Measurements from ENCODE around the gene FAM174C. TPM values are rescaled to one million over a fixed set of nuclear protein-coding genes. Genes with fewer than 3 reads are reported as not detected.

FAM174C gene
- total RNA-seq, 1 donor from 2014 or later = 123 TPM

DNA sequence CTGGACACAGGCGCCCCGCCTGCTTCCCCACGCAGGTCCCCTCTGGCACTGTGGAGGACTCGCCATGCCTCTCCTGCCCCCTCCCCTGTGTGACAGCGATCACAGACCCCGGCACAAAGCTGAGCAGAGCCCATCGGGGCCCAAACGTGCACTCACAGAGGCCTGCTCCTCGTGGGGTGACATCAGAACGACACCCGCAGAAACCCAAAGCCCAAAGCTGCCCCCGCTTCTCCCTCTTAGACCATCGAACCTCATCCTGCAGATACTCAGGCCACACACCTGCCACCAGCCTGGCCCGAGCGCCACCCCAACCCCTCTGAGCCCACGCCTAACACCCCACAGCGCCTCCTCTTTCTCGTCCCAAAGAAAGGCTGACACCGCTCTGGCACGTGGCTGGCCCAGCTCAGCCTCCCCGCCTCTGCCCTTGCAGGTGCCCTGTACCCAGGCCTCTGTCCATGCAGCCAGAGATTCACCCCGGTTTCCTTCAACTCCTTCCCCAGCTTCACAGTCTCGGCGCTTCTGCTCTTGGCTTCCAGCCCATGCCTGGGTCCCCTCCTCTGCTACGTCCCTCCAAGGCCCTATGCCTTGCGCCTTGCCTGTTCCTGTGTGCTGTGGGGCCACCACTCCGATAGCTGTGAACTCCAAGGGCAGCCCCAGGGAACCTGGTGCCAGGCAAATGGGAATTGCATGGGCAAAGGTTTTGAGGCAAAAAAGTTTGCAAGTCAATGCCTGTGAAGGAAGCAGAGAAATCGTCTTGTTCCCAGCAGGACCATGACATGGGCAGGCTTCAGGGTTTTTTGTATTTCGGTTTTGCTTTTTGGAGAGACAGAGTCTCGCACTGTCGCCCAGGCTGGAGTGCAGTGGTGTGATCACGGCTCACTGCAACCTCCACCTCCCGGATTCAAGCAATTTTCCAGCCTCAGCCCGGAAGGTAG is 36.7 kb upstream of the FAM174C start:
- DNase-seq (ENCODE audit: low read depth) = no peak
- TF ChIP-seq, protein P1, sequence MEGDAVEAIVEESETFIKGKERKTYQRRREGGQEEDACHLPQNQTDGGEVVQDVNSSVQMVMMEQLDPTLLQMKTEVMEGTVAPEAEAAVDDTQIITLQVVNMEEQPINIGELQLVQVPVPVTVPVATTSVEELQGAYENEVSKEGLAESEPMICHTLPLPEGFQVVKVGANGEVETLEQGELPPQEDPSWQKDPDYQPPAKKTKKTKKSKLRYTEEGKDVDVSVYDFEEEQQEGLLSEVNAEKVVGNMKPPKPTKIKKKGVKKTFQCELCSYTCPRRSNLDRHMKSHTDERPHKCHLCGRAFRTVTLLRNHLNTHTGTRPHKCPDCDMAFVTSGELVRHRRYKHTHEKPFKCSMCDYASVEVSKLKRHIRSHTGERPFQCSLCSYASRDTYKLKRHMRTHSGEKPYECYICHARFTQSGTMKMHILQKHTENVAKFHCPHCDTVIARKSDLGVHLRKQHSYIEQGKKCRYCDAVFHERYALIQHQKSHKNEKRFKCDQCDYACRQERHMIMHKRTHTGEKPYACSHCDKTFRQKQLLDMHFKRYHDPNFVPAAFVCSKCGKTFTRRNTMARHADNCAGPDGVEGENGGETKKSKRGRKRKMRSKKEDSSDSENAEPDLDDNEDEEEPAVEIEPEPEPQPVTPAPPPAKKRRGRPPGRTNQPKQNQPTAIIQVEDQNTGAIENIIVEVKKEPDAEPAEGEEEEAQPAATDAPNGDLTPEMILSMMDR (conservative IDR thresholded peaks at IDR 0.05; ENCODE audit: low read depth, low read length) = no peak
- H3K4me3 ChIP-seq (ENCODE audit: low read depth, low read length) = peak overlapping the region; percentile 51

DNA sequence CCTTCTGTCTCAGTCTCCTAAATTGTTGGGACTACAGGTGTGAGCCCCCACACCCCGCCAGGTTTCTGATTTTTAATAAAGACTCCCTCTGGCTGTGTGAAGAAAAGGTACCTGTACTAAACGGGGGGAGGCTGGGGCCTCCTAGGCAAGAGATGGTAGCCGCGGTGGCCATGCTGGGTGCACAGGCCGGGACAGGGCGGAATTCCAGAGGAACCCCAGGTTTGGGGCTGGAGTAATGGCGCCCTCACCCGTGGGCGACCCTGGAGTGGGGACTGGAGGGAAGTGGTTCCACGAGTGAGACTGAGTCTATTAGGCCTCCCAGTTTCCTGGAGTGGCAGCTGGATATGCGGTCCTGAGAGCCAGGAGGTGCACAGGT is 35.9 kb upstream of the FAM174C start:
- TF ChIP-seq, protein P1 (conservative IDR thresholded peaks at IDR 0.05; ENCODE audit: low read depth, low read length) = no peak
- no peak for DNase-seq (ENCODE audit: low read depth)
- no peak overlapping the region for H3K4me3 ChIP-seq (ENCODE audit: low read depth, low read length)

- H3K4me3 ChIP-seq (ENCODE audit: low read depth, low read length) = peak overlapping the region; percentile 47
- no peak for DNase-seq (ENCODE audit: low read depth)
- TF ChIP-seq, protein P1 (conservative IDR thresholded peaks at IDR 0.05; ENCODE audit: low read depth, low read length) = peak; percentile 62
These were observed 35.3 kb upstream of the FAM174C start for GRCh38 chr19:1239796-1240737.

GRCh38 chr19:1240925-1241324 is 34.4 kb upstream of the FAM174C start:
- TF ChIP-seq, protein P1 (conservative IDR thresholded peaks at IDR 0.05; ENCODE audit: low read depth, low read length) = no peak
- peak overlapping the region; percentile 82 for H3K4me3 ChIP-seq (ENCODE audit: low read depth, low read length)
- no peak for DNase-seq (ENCODE audit: low read depth)

DNA sequence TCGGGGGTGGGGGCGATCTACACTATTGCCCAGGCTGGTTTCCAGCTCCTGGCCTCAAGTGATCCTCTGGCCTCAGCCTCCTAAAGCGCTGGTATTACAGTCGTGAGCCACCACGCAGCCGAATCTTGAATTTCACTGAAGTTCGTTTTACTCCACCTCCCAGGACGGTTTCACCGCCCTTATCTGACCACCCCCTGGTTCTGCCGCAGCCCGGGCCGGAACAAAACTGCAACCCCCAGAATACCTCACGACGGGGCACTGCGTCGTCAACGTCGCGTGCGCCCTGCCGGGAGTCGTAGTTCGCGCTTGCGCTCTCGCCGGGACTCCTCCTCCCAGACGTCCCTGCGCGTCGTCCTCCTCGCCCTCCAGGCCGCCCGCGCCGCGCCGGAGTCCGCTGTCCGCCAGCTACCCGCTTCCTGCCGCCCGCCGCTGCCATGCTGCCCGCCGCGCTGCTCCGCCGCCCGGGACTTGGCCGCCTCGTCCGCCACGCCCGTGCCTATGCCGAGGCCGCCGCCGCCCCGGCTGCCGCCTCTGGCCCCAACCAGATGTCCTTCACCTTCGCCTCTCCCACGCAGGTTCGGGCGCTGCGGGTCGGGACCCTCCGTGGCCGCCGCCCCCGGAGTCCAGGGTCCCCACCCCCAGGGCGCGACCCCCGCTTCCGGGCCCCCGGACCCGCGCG is 33.8 kb upstream of the FAM174C start, which contains the start of gene ATP5F1D:
TSS of gene ATP5F1D (plus strand) at position 335 of the 679 bp plus-strand sequence. CDS start at position 435, 100 bp downstream.
- H3K4me3 ChIP-seq (ENCODE audit: low read depth, low read length) = peak within 1 kb of the TSS; percentile 82
- TF ChIP-seq, protein P1 (conservative IDR thresholded peaks at IDR 0.05; ENCODE audit: low read depth, low read length) = no peak
- no peak for DNase-seq (ENCODE audit: low read depth)

All from epithelial cell of proximal tubule (primary cell).